Measurements from ENCODE around the gene B4GALT5.

GRCh38 chr20:49612127-49612738 lies 101.4 kb downstream of the B4GALT5 start:
- TF ChIP-seq CTCF (conservative IDR thresholded peaks at IDR 0.05 in 1 of 2, IDR thresholded peaks at IDR 0.05 in 1 of 2; ENCODE audit: low read depth in 1 of 2, low read length in 2 of 2) (no peak), EZH2 (IDR thresholded peaks at IDR 0.05; ENCODE audit: low read length, missing control alignments) (no peak)

Data from fibroblast of lung (primary cell).